GM20431 (cell line): ENCODE results near the gene ZFHX2.

Experiments
- in situ Hi-C: fragments of 300-500 bp; cut with MseI, MboI; formaldehyde crosslinking; loops from one replicate; pipeline ENCODE4 v1.15.0; 2020; ENCODE audit warnings: low sequenced_read_pairs; ENCODE audit not compliant: unreplicated experiment

ZFHX2 gene

DNA sequence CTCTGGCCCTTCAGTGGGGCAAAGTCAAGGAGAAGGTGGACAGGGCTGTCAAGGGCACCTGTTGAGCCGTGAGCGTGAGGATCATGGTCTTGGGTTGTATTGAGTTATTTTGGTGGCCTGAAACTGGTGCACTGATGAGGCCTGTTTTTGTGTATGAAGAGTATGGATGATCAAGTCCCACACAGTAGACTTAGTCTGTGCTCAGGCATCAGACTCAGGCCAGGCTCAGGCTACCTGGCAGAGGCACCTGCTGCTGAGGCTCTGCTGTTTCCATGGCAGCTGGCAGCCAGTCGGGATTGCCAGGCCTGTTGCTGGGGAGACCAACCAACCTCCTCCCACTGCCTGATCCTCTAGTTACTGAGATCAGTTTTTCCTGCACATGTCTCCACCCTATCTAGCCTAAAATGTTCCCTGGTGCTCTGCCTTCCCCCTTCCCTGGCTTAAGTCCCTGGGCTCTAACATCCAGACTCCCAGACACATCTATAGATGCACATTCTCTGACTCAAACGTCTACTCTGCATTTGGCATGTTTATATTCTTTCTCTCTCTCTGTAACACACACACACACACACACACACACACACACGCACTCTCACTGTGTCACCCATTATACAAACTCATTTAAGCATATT is 21.9 kb upstream of the ZFHX2 start:
- in situ Hi-C loops, result no loop called here

DNA sequence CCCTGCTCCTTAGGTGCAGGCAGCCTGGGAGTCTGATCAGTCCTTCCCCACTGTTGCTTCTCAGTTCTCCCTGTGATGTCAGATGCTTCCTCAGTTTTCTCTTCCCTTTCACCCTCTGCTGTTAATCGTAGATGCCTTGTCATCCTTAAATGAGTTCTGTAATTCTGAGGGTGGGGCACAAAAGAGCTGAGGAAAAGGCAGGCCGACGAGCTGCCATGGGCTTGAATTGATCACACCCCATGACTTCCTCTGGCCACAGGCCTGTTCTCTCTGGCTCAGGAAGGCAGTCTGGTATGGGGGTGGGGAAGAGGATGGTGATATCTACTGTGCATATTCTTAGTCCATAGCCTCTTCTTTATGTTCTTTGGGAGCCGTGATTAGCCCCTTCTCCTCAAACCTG is 21.3 kb upstream of the ZFHX2 start:
- in situ Hi-C loops, result no loop called here

DNA sequence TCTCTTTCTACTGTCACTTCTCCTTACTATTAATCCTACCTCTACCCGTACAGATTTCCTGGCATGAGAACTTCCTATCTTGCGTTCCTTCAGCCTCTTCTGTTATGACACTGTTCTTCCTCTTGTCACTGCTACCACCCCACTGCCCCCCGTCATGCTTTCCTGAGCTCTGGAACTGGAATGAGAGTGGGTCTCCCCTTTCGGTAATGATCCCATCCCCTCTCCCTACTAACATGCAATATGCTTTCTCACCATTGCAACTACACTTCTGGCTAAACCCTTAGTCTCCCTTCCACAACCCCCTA is 20.9 kb upstream of the ZFHX2 start:
- in situ Hi-C loops, result no loop called here

DNA sequence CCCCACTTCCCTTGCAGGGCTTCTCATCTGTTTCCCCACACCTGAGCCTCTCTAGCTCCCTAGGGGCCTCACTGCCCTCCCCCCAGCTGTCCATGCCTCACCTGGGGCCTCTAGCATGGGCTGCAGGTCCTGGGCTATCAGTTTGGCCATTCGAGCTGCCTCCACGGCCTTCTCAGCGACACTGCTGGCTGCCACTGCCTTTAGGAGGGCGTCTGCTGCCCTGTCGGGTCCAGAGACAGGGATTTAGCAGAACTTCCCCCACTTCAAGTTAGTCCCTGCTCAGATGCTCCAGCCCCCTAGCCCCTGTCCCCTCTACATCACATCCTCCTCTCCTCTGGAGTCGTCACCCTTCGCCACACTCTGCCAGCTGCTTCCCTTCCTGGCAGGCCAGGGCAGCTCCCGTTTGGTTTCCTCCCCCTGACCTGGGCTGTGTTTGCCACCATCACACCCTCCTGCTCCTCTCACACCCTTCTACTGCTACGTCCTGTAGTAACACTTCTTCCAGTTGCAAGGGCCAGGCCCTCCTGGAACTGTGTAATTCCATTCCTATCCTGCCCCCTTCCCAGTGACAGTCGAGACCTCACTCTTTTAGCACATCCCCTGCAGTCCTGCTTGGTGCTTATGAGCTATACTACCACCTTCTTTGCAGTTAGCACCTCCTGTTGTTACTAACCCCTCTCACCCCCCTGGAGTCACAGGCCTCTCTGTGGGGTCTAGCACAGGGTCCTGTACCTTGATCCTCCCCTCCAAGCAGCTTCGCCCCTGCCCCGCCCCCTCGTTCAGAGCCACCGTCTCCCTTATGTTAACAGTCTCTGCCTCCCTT is 20.3 kb upstream of the ZFHX2 start:
- in situ Hi-C loops, result no loop called here

DNA sequence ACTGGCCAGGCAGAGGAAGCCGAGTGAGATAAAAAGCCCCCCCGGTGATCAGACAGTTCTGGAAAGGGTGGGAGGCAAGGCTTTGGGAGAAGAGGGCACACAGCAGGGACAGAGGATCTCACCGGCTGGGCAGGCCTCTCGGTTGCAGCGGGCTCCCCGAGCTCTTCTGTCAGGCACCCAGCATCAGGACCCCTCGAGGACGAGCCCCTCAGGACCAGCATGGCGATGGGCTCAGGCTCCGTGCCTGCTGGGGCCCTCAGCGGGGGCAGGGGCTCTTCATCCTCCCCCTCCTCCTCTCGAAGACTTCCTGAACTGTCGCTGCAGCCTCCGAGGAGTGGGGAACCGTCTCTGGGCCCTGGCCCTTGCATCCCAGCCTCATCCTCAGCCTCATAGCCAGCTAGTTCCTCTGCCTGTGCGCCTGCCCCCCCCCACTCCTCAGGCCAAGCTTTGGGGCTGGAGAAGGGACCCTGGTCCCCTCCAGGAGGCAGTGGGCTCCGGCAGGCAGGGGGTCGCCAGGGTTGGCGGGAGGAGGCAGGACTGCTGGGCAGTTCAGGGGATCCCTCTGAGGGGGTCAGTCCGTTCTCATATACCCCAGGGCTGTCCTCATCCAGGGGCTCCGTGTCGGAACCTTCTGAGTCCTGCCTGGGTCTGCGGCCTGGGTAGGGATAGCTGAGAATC is 19.4 kb upstream of the ZFHX2 start:
- in situ Hi-C loops, result no loop called here

DNA sequence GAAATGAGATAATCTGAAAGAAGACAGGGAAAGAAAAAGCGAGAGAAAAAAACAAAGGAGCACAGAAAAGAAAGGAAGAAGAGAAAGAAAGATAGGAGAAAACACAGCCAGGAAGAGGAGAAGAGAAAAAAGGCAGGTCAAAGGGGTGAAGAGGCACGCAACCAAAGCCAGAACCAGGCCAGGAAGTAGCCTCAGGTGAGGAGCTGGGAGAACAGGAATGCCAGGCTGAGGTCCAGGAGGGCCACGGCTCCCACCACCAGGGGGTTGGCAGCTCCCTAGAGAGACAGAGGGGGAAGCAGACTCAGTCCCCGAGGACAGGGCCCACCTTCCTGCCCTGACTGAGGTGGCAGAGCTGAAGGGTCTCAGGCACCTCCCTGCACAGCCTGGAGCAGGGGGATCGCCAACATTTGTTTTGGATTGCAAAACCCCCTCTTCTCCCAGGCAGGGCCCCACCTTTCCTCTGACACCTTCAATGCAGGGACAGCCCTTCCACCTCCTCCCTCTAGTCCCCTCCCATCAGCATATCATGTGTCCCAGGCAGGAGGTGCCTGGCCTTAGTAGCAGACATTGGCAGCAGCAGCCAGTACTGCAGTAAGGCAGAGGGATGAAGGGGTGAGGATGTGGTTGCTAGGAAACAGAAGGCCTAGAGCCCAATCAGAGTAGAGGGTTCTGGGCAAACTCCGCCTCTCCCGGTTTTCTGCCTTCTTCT is 18.0 kb upstream of the ZFHX2 start:
- in situ Hi-C loops, result loop anchor here (10.0 kb wide), 1 partner anchor 95 kb away; no protein-coding TSS in a partner anchor

DNA sequence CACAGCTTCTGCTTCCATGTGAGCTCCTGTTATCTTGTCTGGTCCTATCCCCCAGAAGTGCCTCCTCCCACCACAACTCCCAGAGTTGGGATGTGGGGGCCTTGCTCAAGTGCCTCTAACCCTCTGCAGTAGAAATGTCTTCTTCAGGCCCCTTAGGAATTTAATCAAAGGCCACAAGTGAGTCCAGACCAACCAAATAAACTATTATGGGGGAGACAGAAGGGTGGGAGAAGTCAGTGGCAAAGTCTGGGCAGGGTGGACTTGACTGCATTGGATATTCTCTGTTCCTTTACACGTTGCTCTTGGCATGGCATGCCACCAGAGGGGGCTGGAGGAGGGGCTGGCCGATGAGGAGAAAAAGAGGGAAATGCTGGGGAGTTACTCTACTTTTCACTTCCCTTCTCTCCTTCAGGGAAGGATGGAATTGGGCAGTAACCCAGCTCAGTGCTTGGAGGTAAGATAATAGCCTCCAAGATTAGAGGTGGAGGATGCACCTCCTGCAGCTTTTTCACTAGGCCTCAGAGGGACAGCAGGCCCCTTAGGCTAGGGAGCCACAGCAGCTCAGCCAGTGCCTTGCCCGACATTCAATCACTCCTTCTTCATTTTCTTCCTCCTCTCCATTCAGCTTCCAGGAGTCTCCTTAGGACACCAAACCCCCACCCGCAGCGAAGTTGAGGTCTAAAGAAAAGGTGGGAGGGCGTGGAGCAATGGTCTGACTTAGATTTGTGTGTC is 17.2 kb upstream of the ZFHX2 start:
- in situ Hi-C loops, result loop anchor here (10.0 kb wide), 1 partner anchor 94 kb away; no protein-coding TSS in a partner anchor

DNA sequence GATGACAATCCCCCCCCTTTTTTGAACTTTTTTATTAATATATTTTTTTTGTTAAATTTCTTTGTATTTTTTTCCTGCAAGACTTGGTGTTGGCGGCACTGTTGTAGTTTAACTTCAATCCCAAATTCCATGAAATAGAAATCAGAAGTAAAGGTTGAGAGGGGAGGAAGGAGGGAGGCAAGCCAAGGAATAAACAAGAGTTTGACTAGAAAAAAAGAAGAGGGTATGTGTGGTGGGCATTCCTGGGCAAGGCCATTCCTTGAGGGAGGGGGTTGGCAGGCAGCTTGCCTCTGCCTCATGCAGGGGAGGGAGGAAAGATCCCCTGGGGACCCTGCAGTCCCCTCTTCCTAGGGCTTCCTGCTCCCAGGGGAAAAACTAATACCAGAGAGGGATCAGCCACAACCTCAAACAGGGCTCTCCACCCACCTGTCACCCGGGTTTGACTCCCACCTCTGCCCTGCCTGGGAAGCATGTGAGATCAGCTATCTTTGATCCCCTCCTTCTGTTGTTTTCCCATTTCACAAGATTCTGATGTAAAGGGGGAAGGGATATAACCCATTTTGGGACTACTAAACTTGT is 16.5 kb upstream of the ZFHX2 start:
- in situ Hi-C loops, result loop anchor here (10.0 kb wide), 1 partner anchor 93 kb away; no protein-coding TSS in a partner anchor

DNA sequence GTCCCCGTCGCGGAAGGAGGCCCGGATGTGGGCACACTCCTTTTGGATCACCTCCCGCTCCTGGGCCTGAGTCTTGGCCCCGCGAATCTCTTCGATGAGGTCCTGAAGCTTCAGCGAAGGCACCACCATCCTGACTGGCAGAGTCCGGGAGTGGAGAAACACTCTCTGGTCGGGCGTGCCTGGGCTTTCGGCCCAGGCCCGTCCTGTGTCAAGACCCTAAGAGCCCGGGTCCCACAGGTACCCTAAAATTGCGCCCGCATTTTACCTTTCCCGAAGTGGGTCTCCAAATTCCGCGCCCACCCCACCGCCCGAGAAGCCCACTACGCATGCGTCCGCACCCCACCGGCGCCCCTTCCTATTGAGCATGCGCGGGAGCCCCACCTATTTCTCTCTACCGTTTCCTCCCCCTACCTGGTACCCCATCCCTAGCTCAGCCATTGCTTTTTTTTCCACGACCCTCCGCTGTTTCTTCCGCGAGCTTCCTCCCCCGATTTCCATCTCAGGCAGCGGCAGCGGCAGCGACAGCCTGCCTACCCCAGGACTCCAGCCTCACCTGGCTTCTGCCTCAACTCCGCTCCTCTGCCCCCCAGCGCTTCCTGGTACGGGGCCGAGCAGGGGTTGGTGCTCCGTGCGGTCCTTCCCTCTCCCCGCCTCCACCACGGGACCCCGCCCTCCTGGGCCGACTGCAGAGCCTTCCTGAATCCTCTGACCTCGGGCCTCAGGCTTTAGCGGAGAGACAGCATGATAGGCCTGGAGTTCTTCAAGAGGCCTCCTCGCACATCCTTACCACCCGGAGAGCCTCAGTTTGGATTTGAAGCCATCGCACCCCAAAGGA is 15.8 kb upstream of the ZFHX2 start, which contains the start of gene AP1G2:
Gene AP1G2 (minus strand): TSS at position 606 of the 835 bp plus-strand sequence. CDS start 477 bp downstream, at position 129.
- in situ Hi-C loops, result loop anchor here (10.0 kb wide), 1 partner anchor 93 kb away; no protein-coding TSS in a partner anchor

DNA sequence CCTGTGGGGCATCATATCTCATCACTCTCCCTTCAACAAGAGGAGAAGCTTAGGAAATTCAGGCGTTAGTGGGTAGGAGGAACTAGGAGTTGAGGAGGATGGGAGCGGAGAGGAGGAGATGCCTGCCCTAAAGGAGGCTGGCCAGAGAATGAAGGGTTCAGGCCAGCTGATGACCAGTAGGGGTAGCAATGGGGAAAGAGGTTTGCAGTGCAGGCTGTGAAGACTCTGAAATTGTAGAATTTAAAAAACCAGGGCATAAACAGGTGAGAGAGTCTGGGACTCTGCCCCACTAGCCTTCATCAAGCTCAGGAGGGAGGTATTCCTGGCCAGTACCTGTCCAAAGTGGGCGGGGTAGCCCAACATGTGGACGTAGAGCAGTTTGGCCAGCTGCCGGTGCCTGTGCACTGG is 15.2 kb upstream of the ZFHX2 start:
- in situ Hi-C loops, result loop anchor here (10.0 kb wide), 1 partner anchor 92 kb away; no protein-coding TSS in a partner anchor

DNA sequence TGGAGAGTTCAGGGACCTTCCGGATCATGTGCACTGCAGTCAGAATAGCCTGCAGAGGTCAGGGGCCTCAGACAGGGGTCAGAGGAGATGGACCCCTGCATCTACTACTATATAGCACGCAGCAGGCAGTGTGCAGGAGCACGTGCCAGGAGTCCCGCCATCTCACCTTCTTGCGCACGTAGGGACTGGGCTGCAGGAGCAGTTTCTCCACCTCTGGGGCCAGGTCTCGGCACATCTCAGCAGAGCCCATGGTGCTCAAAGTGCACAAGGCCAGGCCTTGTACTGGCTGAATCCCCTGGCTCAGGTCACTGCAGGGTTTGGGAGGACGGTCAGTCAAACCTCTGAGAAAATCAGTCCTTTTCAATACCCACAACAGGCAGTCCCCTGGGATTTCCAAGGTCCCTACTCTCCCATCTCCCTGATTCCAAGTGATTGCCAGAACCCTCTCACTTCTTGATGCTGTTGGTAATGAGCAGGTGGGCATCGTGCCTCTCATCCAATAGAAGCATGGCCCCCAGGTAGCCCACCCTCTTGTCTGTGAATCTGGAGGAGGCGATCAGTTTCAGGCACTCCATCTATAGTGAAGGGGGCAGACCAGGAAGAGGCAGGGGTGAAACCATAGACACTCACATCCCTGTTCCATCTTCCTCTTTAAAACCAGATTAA is 14.7 kb upstream of the ZFHX2 start:
- in situ Hi-C loops, result loop anchor here (10.0 kb wide), 1 partner anchor 91 kb away; no protein-coding TSS in a partner anchor

DNA sequence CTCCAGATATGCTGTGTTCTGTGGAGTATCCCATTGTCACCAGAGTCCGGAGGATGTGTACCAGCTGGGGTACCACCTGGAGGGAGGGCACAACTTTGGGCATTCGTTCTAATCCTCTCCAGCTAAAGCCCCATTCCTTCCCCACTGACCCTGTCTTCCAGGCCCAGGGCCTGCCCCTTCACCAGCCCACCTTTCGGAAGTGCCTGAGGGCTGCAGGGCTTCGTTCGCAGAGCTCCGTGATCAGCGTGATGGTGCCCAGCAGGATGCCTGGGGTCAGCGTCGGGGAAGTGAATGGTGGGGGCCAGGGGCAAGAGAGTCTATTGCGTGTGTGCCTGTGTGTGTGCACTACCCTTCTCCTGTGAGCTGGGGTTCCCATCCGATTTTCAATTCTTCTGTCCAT is 14.1 kb upstream of the ZFHX2 start:
- in situ Hi-C loops, result loop anchor here (10.0 kb wide), 1 partner anchor 91 kb away; no protein-coding TSS in a partner anchor

DNA sequence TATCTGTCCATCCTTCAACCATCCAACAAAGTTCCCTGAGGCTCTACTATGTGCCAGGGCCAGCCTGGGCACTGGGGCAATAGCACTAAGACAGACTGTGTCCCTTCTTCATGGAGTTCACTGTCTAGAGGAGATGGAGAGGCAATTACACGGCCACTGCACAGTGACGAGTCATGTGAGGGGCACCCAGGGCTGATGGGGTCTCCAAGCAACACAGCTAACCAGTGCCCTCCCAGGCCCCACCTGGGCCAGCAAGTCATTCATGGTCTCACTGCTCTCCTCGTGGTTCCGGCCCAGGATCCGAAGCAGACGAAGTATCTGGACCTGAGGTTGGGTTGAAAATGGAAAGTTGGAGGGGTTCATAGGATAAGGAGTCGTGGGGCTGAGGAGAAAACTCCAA is 13.3 kb upstream of the ZFHX2 start:
- in situ Hi-C loops, result loop anchor here (10.0 kb wide), 1 partner anchor 90 kb away; no protein-coding TSS in a partner anchor

DNA sequence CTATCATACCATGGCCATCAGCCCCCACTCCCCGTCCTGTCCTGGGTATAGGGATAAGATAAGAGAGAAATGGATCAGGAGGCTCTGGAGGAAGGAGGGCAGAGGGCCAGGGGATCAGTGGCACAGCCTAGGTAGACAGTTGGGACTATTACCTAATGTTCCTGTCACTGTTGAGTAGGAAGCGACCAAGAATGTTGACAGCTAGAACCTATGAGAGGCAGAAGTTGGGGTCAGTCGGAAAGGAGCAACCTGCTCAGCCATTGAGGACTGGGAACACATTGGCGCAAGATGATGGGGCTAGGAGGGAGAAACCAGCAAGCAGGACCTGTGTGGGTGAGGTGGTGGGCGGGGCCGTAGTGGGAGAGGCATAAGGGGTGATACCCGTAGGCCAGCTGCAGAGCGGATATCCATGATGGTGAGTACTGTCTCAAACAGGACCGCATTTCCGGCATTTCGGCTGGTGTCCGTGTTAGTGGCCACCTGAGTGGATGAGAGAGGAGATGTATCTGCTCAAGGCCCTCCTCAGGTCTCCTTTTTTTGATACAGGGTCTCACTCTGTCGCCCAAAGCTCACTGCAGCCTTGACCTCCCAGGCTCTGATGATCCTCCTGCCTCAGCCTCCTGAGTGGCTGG is 12.7 kb upstream of the ZFHX2 start:
- in situ Hi-C loops, result loop anchor here (10.0 kb wide), 1 partner anchor 89 kb away; no protein-coding TSS in a partner anchor

DNA sequence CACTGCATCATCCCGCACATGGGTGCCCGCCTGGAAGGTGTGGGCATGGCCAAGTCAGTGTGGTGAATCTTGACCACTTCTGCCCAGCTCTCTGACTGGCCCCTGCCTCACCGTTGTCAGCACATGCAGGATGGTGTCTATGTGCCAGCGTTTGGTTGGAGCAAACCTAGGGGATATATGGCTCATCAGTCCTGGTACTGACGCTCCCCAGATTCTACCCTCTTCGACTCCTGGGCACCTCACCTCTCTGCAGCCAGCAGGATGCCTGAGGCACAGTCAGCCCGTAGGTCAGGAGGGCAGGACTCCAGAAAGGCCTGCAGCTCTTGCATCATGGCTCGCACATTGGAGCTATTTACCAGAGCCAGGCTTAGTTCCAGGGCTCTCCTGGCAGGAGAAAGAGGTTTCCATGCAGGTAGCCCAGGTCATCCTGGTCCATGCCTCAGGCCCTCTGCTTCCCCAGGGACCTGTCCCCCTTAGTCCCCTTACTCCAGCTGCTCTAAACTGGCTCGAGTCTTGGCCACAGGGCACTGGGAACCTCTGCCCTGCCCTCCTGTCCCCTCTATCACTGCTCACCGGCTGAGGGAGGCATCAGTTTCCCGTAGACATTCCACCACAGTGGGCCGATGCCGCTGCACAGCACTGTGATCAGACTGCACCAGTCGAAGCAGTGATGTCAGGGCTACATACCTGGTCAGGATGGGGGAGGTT is 12.1 kb upstream of the ZFHX2 start:
- in situ Hi-C loops, result loop anchor here (10.0 kb wide), 1 partner anchor 89 kb away; no protein-coding TSS in a partner anchor

DNA sequence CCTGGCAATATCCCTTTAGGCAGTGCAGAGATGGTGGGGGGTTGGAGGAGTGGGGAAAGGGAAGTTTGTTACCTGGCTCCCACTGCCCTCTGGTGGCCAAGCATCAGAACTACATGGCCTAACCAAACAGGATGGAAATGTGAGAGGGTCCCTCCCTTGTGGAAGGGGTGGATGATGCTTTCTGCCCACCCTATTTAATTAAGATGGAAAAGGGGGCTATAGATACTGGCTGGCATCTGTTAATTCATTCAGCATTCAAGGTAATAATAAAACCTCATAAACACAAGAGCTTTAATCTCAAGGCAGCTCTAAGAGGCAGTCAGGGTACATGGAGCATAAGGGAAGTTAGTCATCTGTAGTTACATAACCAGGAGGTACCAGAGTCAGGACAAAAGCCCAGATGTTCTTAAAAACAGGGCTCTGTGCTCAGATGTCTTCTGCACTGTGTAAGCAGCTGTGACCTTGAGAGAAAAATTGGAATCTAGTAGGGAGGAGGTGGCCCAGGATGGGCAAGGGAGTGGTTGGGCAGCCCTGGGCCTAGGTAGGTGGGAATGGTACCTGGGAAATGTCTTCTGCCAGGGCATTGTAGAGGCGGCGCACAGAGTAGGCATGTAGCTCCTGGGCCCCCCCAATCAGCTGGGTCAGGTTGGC is 11.4 kb upstream of the ZFHX2 start:
- in situ Hi-C loops, result loop anchor here (10.0 kb wide), 1 partner anchor 88 kb away; no protein-coding TSS in a partner anchor
